C4-2B (cell line): ENCODE data around the gene BNIP2.

Experiments
- ZFX ChIP-seq: fragments of 450-650 bp; IDR thresholded peaks from 2 replicates; pipeline ENCODE4 v1.6.1; 2017
- TF ChIP-seq, protein P1 (sequence below): fragments of 450-650 bp; conservative IDR thresholded peaks from 2 replicates; pipeline ENCODE4 v1.5.1; 2017; ENCODE audit warnings: mild to moderate bottlenecking

DNA sequence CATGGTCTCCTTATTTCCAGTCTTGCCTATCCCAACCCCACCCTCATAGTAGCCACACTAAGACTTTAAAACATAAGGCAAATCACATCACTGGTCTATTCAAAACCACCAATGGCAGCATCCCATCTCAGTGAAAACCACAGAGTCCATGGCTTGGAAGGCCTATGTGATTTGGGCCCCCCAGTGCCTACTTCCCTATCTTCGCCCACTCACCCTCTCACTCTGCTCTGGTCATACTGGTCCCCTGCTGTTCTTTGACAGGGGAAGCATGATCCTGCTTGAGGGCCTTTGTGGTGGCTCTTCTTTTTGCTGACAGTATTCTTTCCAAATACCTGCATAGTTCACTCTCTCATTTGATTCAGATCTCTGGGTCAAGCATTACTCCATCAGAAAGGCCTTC lies 35.1 kb downstream of the BNIP2 start:
- TF ChIP-seq, protein P1, sequence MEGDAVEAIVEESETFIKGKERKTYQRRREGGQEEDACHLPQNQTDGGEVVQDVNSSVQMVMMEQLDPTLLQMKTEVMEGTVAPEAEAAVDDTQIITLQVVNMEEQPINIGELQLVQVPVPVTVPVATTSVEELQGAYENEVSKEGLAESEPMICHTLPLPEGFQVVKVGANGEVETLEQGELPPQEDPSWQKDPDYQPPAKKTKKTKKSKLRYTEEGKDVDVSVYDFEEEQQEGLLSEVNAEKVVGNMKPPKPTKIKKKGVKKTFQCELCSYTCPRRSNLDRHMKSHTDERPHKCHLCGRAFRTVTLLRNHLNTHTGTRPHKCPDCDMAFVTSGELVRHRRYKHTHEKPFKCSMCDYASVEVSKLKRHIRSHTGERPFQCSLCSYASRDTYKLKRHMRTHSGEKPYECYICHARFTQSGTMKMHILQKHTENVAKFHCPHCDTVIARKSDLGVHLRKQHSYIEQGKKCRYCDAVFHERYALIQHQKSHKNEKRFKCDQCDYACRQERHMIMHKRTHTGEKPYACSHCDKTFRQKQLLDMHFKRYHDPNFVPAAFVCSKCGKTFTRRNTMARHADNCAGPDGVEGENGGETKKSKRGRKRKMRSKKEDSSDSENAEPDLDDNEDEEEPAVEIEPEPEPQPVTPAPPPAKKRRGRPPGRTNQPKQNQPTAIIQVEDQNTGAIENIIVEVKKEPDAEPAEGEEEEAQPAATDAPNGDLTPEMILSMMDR, result no peak
- no peak for TF ChIP-seq ZFX
